ENCODE data around the gene CLDN8. TPM values are rescaled to one million over a fixed set of nuclear protein-coding genes. Genes with fewer than 3 reads are reported as not detected.

CLDN8 gene
- total and polyA plus RNA-seq, 10 donors, result not detected

DNA sequence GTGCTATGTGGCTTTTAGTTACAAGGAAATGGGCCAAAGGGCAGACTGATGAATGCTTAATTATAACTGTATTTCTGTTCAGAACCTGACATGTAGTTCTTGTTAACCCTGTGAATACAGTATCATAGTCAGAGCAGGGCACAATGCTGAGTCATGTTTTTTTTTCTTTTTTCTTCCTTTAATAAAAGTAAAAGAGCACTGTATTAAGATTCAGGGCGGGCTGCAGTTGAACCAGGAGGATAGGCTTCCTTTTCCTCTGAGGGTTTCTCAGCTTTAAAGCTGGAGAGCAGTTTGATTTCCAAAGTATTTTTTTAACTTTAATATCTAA, 8.7 kb downstream of the CLDN8 start:
- TF ChIP-seq POLR2AphosphoS5 (IDR thresholded peaks at IDR 0.05) (no peak), POLR2A (IDR thresholded peaks at IDR 0.05) (no peak)
- TF ChIP-seq, protein P1, sequence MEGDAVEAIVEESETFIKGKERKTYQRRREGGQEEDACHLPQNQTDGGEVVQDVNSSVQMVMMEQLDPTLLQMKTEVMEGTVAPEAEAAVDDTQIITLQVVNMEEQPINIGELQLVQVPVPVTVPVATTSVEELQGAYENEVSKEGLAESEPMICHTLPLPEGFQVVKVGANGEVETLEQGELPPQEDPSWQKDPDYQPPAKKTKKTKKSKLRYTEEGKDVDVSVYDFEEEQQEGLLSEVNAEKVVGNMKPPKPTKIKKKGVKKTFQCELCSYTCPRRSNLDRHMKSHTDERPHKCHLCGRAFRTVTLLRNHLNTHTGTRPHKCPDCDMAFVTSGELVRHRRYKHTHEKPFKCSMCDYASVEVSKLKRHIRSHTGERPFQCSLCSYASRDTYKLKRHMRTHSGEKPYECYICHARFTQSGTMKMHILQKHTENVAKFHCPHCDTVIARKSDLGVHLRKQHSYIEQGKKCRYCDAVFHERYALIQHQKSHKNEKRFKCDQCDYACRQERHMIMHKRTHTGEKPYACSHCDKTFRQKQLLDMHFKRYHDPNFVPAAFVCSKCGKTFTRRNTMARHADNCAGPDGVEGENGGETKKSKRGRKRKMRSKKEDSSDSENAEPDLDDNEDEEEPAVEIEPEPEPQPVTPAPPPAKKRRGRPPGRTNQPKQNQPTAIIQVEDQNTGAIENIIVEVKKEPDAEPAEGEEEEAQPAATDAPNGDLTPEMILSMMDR (IDR thresholded peaks at IDR 0.05 in 8 of 11, conservative IDR thresholded peaks at IDR 0.05 in 3 of 11), result no peak
- no peak for DNase-seq
- H3K36me3 ChIP-seq, result no peaks in the 10 kb centered on the region
- H3K4me3 ChIP-seq, result no peak overlapping the region
- intact Hi-C loops (cut with DNase I; ENCODE audit: low total_unique reads), result no loop called here
- H3K27ac ChIP-seq, result no peak overlapping the region
- H3K27me3 ChIP-seq (replicated peaks in 1 of 7), result no peaks in the 10 kb centered on the region
- no peaks in the 10 kb centered on the region for H3K9me3 ChIP-seq
- no peaks in the 10 kb centered on the region for H3K4me1 ChIP-seq
- 38 to 82% (median 72%) methylated on average over 1 of the region's 1 CpG for WGBS, 5 donors

DNA sequence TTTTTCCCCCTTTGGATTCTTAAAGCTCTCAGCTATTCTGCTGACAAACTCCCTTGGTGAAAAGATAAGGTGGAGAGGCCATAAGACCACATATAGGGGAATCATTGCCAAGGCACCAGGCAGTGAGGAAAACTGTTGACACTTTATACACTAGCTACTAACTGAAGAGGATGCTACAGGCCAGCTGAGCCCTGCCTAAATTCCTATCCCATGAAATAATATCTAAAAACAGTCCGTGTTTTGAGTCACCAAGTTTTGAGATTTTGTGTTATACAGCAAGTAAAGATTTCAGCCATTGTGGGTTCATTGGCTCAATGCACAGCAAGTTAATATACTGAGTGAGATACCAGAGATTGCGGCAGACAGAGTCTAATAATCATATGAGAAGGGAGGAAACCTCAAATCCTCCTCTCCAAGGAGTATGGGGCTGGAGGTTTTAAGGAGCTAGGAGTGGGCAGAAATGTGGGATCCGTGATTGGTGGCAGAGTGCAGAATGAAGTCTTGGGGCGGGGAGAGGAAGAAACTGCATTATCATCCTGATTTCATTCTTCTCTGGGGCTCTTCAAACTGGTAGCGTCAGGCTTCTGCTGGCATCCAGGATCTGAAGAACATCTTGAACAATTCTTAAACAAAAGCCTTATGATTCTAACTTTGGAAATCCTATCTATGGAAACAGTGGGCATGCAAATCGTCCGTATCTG, 9.2 kb downstream of the CLDN8 start:
- DNase-seq, result no peak
- Histone ChIP-seq H3K4me1 (no peaks in the 10 kb centered on the region), H3K27ac (no peak overlapping the region), H3K9me3 (peaks cover 0 to 1% (median 0%) of the 10 kb centered on the region in 8 donors), H3K4me3 (no peak overlapping the region), H3K36me3 (no peaks in the 10 kb centered on the region), H3K27me3 (replicated peaks in 1 of 7) (no peaks in the 10 kb centered on the region)
- intact Hi-C loops (cut with DNase I; ENCODE audit: low total_unique reads), result no loop called here
- WGBS, 5 donors, result 76 to 83% (median 79%) methylated on average over 7 of the region's 7 CpGs
- TF ChIP-seq POLR2A (IDR thresholded peaks at IDR 0.05) (no peak), POLR2AphosphoS5 (IDR thresholded peaks at IDR 0.05) (no peak)
- TF ChIP-seq, protein P1 (IDR thresholded peaks at IDR 0.05 in 8 of 11, conservative IDR thresholded peaks at IDR 0.05 in 3 of 11), result no peak

DNA sequence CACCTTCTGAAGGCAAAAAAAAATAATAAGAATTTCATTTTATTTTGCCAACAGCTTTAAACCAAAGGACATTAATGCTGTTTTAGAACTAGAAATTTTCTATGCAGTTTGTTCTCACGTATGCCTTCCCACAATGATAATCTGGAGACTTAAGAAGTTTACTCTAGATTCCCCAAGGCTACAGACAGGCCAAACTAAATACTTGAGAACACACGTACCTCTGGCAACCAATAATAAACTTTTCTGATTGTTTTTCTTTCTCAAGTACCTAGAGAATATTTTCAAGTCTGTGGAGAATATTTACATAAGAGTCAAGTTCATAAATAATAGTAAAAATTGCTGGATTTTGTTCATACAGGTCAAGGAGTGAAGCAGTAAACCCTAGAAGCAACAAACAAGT, 15.9 kb downstream of the CLDN8 start:
- no peaks in the 10 kb centered on the region for H3K27me3 ChIP-seq (replicated peaks in 1 of 7)
- no peak overlapping the region for H3K4me3 ChIP-seq
- intact Hi-C loops (cut with DNase I; ENCODE audit: low total_unique reads), result no loop called here
- no peaks in the 10 kb centered on the region for H3K36me3 ChIP-seq
- no peak overlapping the region for H3K27ac ChIP-seq
- no peak for DNase-seq
- H3K4me1 ChIP-seq, result no peaks in the 10 kb centered on the region
- TF ChIP-seq POLR2A (IDR thresholded peaks at IDR 0.05) (no peak), POLR2AphosphoS5 (IDR thresholded peaks at IDR 0.05) (no peak)
- TF ChIP-seq, protein P1 (IDR thresholded peaks at IDR 0.05 in 8 of 11, conservative IDR thresholded peaks at IDR 0.05 in 3 of 11), result no peak
- WGBS, 5 donors, result 70 to 81% (median 75%) methylated on average over 2 of the region's 2 CpGs
- H3K9me3 ChIP-seq, result peaks cover 0 to 12% (median 2%) of the 10 kb centered on the region in 8 donors

DNA sequence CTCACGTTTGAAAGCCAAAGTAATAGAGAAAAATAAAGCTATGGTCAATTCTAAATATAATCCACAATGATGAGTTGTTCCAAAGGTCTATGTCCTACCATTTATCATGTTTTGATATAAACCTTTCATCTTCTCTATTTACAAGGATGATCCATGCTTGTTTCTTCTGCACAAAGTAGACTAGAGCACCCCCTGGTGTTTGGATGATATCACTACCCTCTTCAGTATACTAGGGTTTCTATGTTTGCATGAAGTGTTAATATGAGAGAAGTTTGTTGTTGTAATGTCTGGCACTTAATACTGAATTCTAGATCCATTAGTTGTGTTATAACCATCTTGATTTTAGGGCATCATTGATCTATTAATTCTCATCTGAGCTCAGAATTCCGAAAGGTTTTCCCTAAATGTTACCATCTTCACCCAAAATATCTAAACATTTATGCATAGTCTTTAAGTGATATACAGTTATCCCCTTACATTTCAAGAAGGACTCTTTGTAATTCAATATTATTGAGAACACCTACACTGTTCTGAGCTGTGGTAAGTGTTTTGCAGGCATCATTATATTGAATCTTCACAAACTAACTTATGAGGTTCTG, 21.1 kb downstream of the CLDN8 start:
- Histone ChIP-seq H3K27me3 (replicated peaks in 1 of 7) (no peaks in the 10 kb centered on the region), H3K9me3 (no peaks in the 10 kb centered on the region), H3K36me3 (no peaks in the 10 kb centered on the region), H3K27ac (no peak overlapping the region), H3K4me3 (no peak overlapping the region), H3K4me1 (no peaks in the 10 kb centered on the region)
- DNase-seq, result no peak
- TF ChIP-seq POLR2A (IDR thresholded peaks at IDR 0.05) (no peak), POLR2AphosphoS5 (IDR thresholded peaks at IDR 0.05) (no peak)
- TF ChIP-seq, protein P1 (IDR thresholded peaks at IDR 0.05 in 8 of 11, conservative IDR thresholded peaks at IDR 0.05 in 3 of 11), result peak in 7 of 11 experiments; percentile 9 to 54 (median 42)
- WGBS, 5 donors, result 24 to 41% (median 26%) methylated on average over 2 of the region's 2 CpGs
- intact Hi-C loops (cut with DNase I; ENCODE audit: low total_unique reads), result no loop called here

Data from spleen (tissue), 11 donors.